HG03139 (cell line): ENCODE data around the gene IL3RA.
A peak's percentile ranks its signal among the peaks of the same experiment; 100 is the strongest.

Experiments used
- ATAC-seq: cut with Tn5 transposase; IDR thresholded peaks from one replicate; pipeline ENCODE4 v1.9.1; 2021; ENCODE audit not compliant: unreplicated experiment

Gene IL3RA

GRCh38 chrX:1384658-1385252 is 48.2 kb downstream of the IL3RA start:
- ATAC-seq = no peak

GRCh38 chrX:1385253-1386223 is 49.0 kb downstream of the IL3RA start:
- no peak for ATAC-seq

GRCh38 chrX:1386338-1387127 is 49.9 kb downstream of the IL3RA start:
- ATAC-seq = no peak

- ATAC-seq = no peak
These were observed 50.7 kb downstream of the IL3RA start for GRCh38 chrX:1387141-1387776.

GRCh38 chrX:1388651-1389050 is 52.1 kb downstream of the IL3RA start:
- ATAC-seq = no peak

- ATAC-seq = no peak
These were observed 52.8 kb downstream of the IL3RA start for GRCh38 chrX:1389181-1389992.

- no peak for ATAC-seq
These were observed 53.4 kb downstream of the IL3RA start for GRCh38 chrX:1389993-1390285.

- no peak for ATAC-seq
These were observed 54.2 kb downstream of the IL3RA start for GRCh38 chrX:1390621-1391369.

GRCh38 chrX:1391370-1391706 is 54.8 kb downstream of the IL3RA start:
- ATAC-seq = no peak

- ATAC-seq = peak; percentile 93
These were observed 55.3 kb downstream of the IL3RA start, which contains the start of gene SLC25A6 for GRCh38 chrX:1391707-1392375. Gene SLC25A6 (minus strand): TSS chrX:1392113. CDS start chrX:1392009, 104 bp downstream.

GRCh38 chrX:1392376-1393068 is 55.9 kb downstream of the IL3RA start:
- ATAC-seq = peak; percentile 25

GRCh38 chrX:1393871-1394615 is 57.5 kb downstream of the IL3RA start:
- ATAC-seq = no peak

GRCh38 chrX:1394731-1395501 is 58.3 kb downstream of the IL3RA start:
- no peak for ATAC-seq

- ATAC-seq = no peak
These were observed 59.1 kb downstream of the IL3RA start for GRCh38 chrX:1395646-1396216.

- ATAC-seq = no peak
These were observed 60.4 kb downstream of the IL3RA start for GRCh38 chrX:1397001-1397400.

- no peak for ATAC-seq
These were observed 61.1 kb downstream of the IL3RA start for GRCh38 chrX:1397441-1398270.
